ENCODE results near the gene FTHL17.

GRCh38 chrX:31058284-31058683 lies 13.6 kb downstream of the FTHL17 start:
- TF ChIP-seq ZNF274 (IDR thresholded peaks at IDR 0.05; ENCODE audit: low read depth, low read length), result no peak
- no peak for TF ChIP-seq YY1 (IDR thresholded peaks at IDR 0.05; ENCODE audit: insufficient read depth, insufficient read length)

All from NT2/D1 (cell line).